COLO668 (cell line): ENCODE measurements around the gene PARD3B.

ENCODE experiments used
- DNase-seq: peaks from one replicate; lab custom pipeline; 2025; ENCODE audit not compliant: unreplicated experiment; lab: John Stamatoyannopoulos, UW

PARD3B gene

GRCh38 chr2:205292665-205293295 is 747.5 kb downstream of the PARD3B start:
- no peak for DNase-seq

GRCh38 chr2:205293559-205293958 is 748.3 kb downstream of the PARD3B start:
- DNase-seq: no peak

GRCh38 chr2:205296959-205297358 is 751.7 kb downstream of the PARD3B start:
- DNase-seq: no peak

GRCh38 chr2:205297368-205297767 is 752.1 kb downstream of the PARD3B start:
- no peak for DNase-seq

GRCh38 chr2:205297846-205298245 is 752.6 kb downstream of the PARD3B start:
- no peak for DNase-seq

- no peak for DNase-seq
Measured at GRCh38 chr2:205311201-205311600, 765.9 kb downstream of the PARD3B start.

- DNase-seq: no peak
Measured at GRCh38 chr2:205321231-205321630, 776.0 kb downstream of the PARD3B start.

GRCh38 chr2:205323929-205324328 is 778.7 kb downstream of the PARD3B start:
- DNase-seq: no peak

- DNase-seq: no peak
Measured at GRCh38 chr2:205324355-205324754, 779.1 kb downstream of the PARD3B start.

- no peak for DNase-seq
Measured at GRCh38 chr2:205333351-205333750, 788.1 kb downstream of the PARD3B start.

- DNase-seq: no peak
Measured at GRCh38 chr2:205337274-205337673, 792.0 kb downstream of the PARD3B start.

- DNase-seq: no peak
Measured at GRCh38 chr2:205338156-205338555, 792.9 kb downstream of the PARD3B start.

GRCh38 chr2:205343103-205343502 is 797.8 kb downstream of the PARD3B start:
- DNase-seq: no peak

GRCh38 chr2:205346649-205347048 is 801.4 kb downstream of the PARD3B start:
- no peak for DNase-seq

GRCh38 chr2:205347899-205348298 is 802.6 kb downstream of the PARD3B start:
- no peak for DNase-seq

GRCh38 chr2:205352094-205352493 is 806.8 kb downstream of the PARD3B start:
- no peak for DNase-seq

- DNase-seq: no peak
Measured at GRCh38 chr2:205352593-205352992, 807.3 kb downstream of the PARD3B start.

- DNase-seq: no peak
Measured at GRCh38 chr2:205357732-205358131, 812.5 kb downstream of the PARD3B start.

- no peak for DNase-seq
Measured at GRCh38 chr2:205358351-205358815, 813.1 kb downstream of the PARD3B start.

- no peak for DNase-seq
Measured at GRCh38 chr2:205361272-205361671, 816.0 kb downstream of the PARD3B start.

GRCh38 chr2:205361970-205362369 is 816.7 kb downstream of the PARD3B start:
- no peak for DNase-seq

GRCh38 chr2:205364261-205364660 is 819.0 kb downstream of the PARD3B start:
- no peak for DNase-seq

- no peak for DNase-seq
Measured at GRCh38 chr2:205366336-205367060, 821.2 kb downstream of the PARD3B start.
